Measurements from ENCODE around the gene EYA3.
A peak's percentile ranks its signal among the peaks of the same experiment; 100 is the strongest.

EYA3 gene

GRCh38 chr1:28112388-28113241, 24.2 kb upstream of the EYA3 start:
- no peak for DNase-seq

DNA sequence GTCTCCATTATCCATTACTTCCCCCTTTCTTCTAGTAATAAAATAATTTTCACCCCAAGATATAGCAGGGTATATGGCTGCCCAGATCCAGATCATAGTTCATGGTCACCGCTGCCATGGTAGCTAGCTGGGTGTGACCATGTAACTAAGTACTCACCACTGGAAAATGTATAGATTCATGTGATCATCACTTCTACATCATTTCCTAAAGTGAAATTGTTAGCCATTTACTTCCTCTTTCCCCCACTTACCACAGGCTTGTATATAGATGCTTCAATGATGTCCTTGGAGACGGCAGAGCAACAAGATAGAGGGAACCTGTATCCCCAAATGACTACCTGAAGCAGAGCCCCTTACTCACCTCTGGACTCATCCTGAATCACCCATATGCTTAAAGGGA, 22.7 kb upstream of the EYA3 start:
- DNase-seq: no peak

- DNase-seq: no peak
These were observed 22.1 kb upstream of the EYA3 start for GRCh38 chr1:28110555-28110954.

- no peak for DNase-seq
These were observed 21.2 kb upstream of the EYA3 start for GRCh38 chr1:28109639-28110038.

DNA sequence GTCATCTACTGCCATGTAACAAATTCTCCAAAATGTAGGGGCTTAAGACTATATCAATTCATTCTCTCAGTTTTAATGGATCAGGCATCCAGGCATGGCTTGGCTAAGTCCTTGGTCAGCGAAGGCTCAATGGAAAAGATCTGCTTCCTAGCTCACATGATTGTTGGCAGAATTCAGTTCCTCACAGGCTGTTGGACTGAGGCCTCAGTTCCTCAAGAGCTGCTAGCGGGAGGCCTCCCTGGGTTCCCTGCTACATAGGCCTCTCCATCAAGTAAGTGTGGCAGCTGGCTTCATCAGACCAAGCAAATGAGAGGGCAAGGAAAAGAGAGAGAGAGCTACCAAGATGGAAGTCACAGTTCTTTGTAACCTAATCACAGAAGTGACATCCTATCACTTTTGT, 19.6 kb upstream of the EYA3 start:
- no peak for DNase-seq

DNA sequence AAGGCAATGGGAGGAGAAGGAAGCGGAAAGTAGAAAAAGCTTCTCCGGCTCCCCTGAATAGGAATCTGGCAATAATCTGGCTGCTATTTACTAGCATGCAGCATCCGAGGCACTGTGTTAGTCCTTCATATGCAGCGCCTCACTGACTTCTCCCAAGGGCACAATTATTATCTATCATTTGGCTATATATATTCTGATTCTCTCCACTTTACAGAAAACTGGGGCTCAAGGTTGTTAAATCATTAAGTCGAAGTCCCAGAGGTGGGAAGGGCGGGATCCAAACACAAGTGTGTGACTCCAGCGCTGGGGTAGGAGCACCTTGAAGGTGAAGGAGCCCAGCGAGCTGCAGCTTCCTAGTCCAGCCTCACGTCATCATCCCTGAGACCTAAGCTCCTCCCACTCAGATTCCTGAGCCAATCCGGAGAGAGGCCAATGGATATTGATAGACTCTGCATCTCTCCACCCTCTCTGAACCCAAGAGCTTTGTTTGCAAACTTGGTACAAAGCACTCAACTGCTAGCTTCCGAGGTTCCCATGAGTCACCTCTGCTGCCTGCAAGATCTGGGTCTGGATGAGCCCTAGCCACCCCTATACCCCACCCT, 16.6 kb upstream of the EYA3 start:
- no peak for DNase-seq

GRCh38 chr1:28102189-28102588, 13.8 kb upstream of the EYA3 start:
- no peak for DNase-seq

- no peak for DNase-seq
These were observed 10.8 kb upstream of the EYA3 start for GRCh38 chr1:28099050-28099769.

- DNase-seq: no peak
These were observed 8.7 kb upstream of the EYA3 start for GRCh38 chr1:28097100-28097472.

DNA sequence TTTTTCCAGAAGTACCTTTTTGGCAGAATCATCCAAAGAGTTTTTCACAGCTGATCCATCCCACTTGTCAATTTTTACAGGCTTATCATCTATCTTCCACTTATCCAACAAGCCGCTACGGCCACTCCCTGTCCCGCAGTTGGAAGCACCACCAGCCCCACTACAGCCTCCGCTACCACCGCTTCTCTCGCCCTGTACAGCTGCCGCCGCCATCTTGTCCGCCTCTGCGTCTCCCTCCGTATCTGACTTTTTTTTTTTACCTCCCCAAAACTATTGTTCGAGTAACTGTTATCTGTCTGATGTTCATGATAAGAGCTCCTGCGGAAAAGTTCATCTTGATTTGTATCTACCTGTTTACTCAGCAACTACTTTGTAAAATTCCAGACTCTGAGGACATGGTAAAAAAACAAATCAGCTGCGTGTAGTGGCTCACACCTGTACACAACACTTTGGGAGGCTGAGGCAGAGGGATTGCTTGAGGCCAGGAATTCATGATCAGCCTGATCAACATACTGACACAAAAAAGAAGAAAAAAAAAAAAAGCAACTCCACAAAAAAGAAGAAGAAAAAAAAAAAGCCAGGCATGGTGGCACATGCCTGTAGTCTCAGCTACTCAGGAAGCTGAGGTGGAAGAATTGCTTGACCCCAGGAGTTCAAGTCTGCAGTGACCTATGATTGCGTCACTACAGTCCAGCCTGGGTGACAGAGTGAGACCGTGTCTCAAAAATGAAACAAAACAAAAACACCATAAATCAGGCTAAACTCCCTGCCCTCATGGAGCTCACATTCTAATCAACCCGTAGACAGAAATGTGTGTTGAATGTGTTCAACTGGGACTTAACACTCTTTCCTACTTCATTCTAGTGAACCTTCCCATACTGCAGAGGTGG, 8.0 kb upstream of the EYA3 start:
- no peak for DNase-seq

- peak; percentile 22 for DNase-seq
These were observed 2.8 kb upstream of the EYA3 start for GRCh38 chr1:28091043-28091781.

DNA sequence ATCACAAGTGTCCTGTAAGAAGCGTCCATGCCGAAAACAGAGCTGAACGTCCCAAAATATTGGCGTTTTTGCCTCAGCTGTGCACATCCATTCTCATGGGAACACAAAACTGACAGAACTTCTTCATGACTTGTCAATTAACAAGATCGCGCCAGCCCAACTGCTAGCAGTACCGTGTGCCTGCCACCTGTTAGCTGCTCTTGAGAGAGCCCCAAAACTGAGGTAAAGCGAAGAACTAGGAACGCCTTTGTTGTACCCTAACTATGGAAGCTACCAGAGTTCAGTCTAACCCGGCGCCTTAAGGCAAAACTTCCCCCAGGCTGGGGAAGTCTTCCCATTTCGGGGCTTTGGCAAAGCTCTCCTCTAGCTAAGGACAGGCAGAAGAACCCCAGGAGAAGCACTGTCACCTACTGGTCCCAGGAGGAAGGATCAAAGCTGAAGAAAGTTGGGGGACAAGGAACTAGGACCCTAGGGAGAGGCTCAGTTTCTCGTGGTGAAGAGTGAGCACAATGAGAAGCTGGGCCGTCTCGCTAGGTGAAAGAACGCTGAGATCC, 719 bp downstream of the EYA3 start:
- no peak for DNase-seq

DNA sequence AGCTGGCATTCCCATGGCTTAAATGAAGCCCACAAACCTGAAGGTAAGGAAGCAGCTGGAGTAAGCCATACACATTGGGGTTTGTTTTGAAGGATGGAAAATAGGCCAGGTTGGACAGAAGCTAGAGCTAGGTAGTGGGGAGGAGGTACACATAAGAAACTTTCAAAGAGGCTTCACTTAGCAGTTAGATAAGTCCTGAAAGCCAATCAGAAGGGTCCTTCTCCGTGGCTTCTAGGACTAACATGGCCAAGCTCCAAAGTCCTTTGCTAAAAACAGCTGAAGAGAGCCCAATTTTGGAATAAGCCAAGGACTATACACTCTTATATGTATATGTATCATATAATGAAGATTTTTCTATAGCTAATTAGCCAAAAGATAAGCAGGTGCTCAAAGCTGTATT, 1.8 kb downstream of the EYA3 start:
- DNase-seq: no peak

GRCh38 chr1:28085129-28085528, 3.3 kb downstream of the EYA3 start:
- no peak for DNase-seq

DNA sequence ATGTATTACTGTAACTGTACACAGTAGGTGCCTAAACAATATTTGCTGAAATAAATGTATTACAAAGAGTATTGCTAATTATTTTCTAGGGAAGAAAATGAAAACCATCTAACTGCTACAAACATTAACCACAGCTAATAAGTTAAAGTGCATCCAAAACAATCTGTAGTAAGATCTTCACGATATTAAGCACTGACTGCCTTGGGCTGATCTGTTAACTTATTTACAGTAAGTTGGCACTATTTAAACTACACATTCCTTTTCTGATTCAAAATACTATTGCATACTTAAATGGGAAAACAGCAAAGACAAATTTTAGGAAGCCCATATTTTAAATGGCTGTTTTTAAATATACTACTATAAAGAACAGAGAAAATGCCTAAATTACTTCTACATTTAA, 4.5 kb downstream of the EYA3 start:
- DNase-seq: no peak

GRCh38 chr1:28078680-28079626, 9.5 kb downstream of the EYA3 start:
- no peak for DNase-seq

DNA sequence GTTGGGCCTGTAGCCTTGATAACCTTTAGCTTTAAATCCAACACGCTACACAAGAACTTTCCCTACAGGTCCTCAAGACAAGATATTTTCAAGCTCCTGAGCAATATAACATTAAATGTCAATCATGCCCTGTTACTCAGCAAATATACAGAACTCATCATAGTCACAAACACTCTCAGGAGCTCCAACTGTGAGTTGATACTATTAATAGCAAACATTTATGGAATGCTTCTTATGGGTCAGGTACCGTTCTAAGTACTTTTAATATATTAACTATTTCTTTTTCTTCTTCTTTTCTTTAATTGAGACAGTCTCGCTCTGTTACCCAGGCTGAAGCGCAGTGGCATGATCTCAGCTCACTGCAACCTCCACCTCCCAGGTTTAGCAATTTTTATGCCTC, 10.1 kb downstream of the EYA3 start:
- DNase-seq: no peak

DNA sequence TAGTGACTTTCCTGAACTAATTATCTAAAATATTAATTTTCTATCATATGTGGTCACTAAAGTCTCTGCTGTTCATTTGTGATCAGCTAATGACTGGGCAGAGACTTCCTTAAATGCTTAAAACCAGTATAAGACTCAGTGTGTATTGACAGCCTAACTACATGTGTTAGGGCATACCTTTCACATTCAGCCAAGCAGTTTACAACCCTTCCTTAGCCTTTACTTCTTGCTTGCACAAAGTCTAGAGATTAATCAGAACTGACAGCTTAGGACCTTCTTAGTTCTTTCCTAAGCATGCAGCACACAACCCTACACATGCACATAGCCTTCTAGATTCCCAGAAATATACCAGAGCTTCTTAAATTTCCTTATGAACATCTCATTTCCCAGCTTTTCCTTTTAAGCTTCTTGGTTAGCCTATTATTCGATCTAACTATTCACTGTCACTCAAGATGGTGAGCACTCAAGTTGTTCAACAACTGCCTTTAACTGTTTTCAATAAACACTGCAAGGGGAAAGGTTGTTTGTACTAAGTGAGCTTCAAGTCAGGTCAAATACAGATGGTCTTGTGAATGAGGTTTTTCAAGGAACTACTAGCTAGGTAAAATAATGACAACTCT, 13.4 kb downstream of the EYA3 start:
- DNase-seq: no peak

GRCh38 chr1:28073867-28074266, 14.5 kb downstream of the EYA3 start:
- no peak for DNase-seq

GRCh38 chr1:28071813-28072212, 16.6 kb downstream of the EYA3 start:
- DNase-seq: no peak

Data from NCI-H2171 (cell line).